Stomach (tissue), 4 donors: Measurements from ENCODE around the gene BRD7.

Experiments
- CTCF ChIP-seq, 7 experiments: fragments of 450-650 bp in 4 of 7; fragments of 200-600 bp in 3 of 7; sonication (generic) in 3 of 7; IDR thresholded peaks; one replicate each; pipeline ENCODE4 v1.5.1; 2016 to 2019; ENCODE audit warnings: antibody characterized with exemption in 7 of 7, control low read depth in 2 of 7, mild to moderate bottlenecking in 1 of 7
- EP300 ChIP-seq: sonication (generic); formaldehyde crosslinking; IDR thresholded peaks from one replicate; pipeline ENCODE4 v1.6.1; 2017; ENCODE audit warnings: antibody characterized with exemption
- POLR2A ChIP-seq, 4 donors: fragments of 450-650 bp; IDR thresholded peaks; one replicate each; pipeline ENCODE4 v1.6.1; 2016; ENCODE audit warnings: antibody characterized with exemption in 4 of 4, control low read depth in 2 of 4, mild to moderate bottlenecking in 1 of 4, moderate library complexity in 1 of 4
- POLR2AphosphoS5 ChIP-seq, 3 donors: sonication (generic); formaldehyde crosslinking; IDR thresholded peaks; one replicate each; pipeline ENCODE4 v1.6.1; 2016; ENCODE audit warnings: antibody characterized with exemption in 3 of 3

GRCh38 chr16:50313596-50314478 is 55.0 kb downstream of the BRD7 start:
- no peak for TF ChIP-seq CTCF (IDR thresholded peaks at IDR 0.05)
- TF ChIP-seq POLR2A (IDR thresholded peaks at IDR 0.05): no peak
- no peak for TF ChIP-seq POLR2AphosphoS5 (IDR thresholded peaks at IDR 0.05)
- TF ChIP-seq EP300: no peak
